B cell (primary cell): Measurements from ENCODE around the gene FOXD1.

Source experiments
- CTCF ChIP-seq: fragments of 200-600 bp; IDR thresholded peaks from one replicate; pipeline ENCODE4 v1.8.0; 2022; ENCODE audit warnings: antibody characterized with exemption, mild to moderate bottlenecking
- EZH2 ChIP-seq: IDR thresholded peaks from 2 replicates; pipeline ENCODE4 v1.6.1; 2012; ENCODE audit warnings: borderline replicate concordance, low read depth, mild to moderate bottlenecking, moderate library complexity, low read length; ENCODE audit not compliant: insufficient read depth, poor library complexity, severe bottlenecking

- no peak for TF ChIP-seq CTCF
- TF ChIP-seq EZH2 = no peak
These were observed 7.2 kb downstream of the FOXD1 start for GRCh38 chr5:73441378-73441777.
